ENCODE measurements around the gene HOXA1. TPM values are rescaled to one million over a fixed set of nuclear protein-coding genes. Genes with fewer than 3 reads are reported as not detected.
"Not testable (repeated sequence)": the region's sequence is repeated elsewhere in the genome, so short reads cannot be mapped to it uniquely, and the experiment has no call there.

HOXA1 gene
- total and polyA plus RNA-seq, 2 experiments from 2014 or later: 0.07 to 0.42 TPM

DNA sequence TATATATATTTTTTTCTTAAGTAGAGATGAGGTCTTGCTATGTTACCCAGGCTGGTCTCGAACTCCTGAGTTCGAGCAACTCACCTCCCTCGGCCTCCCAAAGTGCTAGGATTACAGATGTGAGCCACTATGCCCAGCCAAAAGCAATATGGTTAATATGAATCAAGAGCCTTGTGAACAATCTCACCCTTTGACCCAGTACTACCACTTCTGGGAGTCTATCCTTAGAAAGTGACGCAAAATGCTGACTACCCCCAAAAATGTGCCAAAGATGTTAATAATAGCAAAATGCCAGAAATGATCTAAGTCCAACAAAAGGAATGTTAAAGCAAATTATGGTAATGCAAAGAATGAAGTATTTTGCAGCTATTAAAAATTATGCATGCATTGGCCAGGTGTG lies 44.3 kb downstream of the HOXA1 start:
- no peak overlapping the region for H3K4me3 ChIP-seq
- TF ChIP-seq CTCF (IDR thresholded peaks at IDR 0.05; ENCODE audit: low read depth, low read length): no peak
- H3K27ac ChIP-seq: no peak overlapping the region
- no peaks in the 10 kb centered on the region for H3K36me3 ChIP-seq
- H3K9me3 ChIP-seq (ENCODE audit: low read depth): no peaks in the 10 kb centered on the region
- DNase-seq (ENCODE audit: low read depth in 1 of 2, low spot score in 1 of 2): no peak
- no peaks in the 10 kb centered on the region for H3K27me3 ChIP-seq
- H3K4me1 ChIP-seq (ENCODE audit: low read depth): no peaks in the 10 kb centered on the region

GRCh38 chr7:27048438-27048837 lies 47.4 kb downstream of the HOXA1 start:
- no peaks in the 10 kb centered on the region for H3K9me3 ChIP-seq (ENCODE audit: low read depth)
- no peaks in the 10 kb centered on the region for H3K27me3 ChIP-seq
- H3K4me1 ChIP-seq (ENCODE audit: low read depth): no peaks in the 10 kb centered on the region
- no peaks in the 10 kb centered on the region for H3K36me3 ChIP-seq
- no peak for TF ChIP-seq CTCF (IDR thresholded peaks at IDR 0.05; ENCODE audit: low read depth, low read length)
- H3K4me3 ChIP-seq: no peak overlapping the region
- H3K27ac ChIP-seq: no peak overlapping the region
- DNase-seq (ENCODE audit: low read depth in 1 of 2, low spot score in 1 of 2): no peak

DNA sequence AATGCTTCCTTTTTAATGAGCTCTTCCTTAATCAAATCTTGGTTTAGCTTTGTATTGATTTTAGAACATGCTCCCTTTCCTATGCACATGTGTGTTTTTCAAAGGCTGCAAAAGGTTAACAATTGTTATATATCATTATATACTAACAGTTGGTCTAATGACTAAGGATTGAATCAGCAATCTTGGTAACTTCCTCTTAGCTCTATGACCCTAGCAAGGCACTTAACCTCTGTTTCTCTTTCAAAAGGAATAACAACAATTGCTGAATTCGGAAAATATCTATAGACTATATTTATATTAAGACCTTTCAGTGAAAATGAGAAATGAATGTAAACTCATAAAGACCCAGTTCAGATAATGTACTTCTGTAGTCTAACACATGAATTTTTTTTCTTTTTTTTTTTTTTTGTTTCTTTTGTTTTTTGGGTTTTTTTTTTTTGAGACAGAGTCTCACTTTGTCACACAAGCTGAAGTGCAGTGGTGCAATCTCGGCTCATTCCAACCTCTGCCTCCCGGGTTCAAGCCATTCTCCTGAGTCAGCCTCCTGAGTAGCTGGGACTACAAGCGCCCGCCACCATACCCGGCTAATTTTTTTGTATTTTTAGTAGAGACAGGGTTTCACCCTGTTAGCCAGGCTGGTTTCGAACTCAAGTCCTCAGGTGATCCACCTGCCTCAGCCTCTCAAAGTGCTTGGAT lies 48.8 kb downstream of the HOXA1 start:
- DNase-seq (ENCODE audit: low read depth in 1 of 2, low spot score in 1 of 2): peak in 1 of 2 donors; percentile 29
- Histone ChIP-seq H3K9me3 (ENCODE audit: low read depth) (no peaks in the 10 kb centered on the region), H3K36me3 (no peaks in the 10 kb centered on the region), H3K27me3 (no peaks in the 10 kb centered on the region), H3K4me1 (ENCODE audit: low read depth) (no peaks in the 10 kb centered on the region), H3K4me3 (no peak overlapping the region), H3K27ac (no peak overlapping the region)
- no peak for TF ChIP-seq CTCF (IDR thresholded peaks at IDR 0.05; ENCODE audit: low read depth, low read length)

DNA sequence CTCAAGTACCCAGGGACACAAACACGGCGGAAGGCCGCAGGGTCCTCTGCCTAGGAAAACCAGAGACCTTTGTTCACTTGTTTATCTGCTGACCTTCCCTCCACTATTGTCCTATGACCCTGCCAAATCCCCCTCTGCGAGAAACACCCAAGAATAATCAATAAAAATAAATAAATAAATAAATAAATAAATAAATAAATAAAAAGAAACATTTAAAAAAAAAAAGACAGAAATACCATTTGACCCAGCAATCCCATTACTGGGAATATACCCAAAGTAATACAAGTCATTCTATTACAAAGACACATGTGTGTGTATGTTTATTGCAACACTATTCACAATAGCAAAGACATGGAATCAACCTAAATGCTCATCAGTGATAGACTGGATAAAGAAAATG lies 49.8 kb downstream of the HOXA1 start:
- not testable (repeated sequence) for DNase-seq (ENCODE audit: low read depth in 1 of 2, low spot score in 1 of 2); H3K4me1 ChIP-seq (ENCODE audit: low read depth); H3K4me3 ChIP-seq; H3K36me3 ChIP-seq; H3K9me3 ChIP-seq (ENCODE audit: low read depth); H3K27ac ChIP-seq; H3K27me3 ChIP-seq

- not testable (repeated sequence) for H3K27ac ChIP-seq; H3K27me3 ChIP-seq; DNase-seq (ENCODE audit: low read depth in 1 of 2, low spot score in 1 of 2); H3K9me3 ChIP-seq (ENCODE audit: low read depth); H3K36me3 ChIP-seq; H3K4me3 ChIP-seq; H3K4me1 ChIP-seq (ENCODE audit: low read depth)
Measured at GRCh38 chr7:27045066-27045465, 50.7 kb downstream of the HOXA1 start.

Other genes with a start within 250 kb of the HOXA1 start
- 0.81 and 1.2 TPM in 2 replicates for gene SKAP2, start 231.4 kb downstream of the HOXA1 start, total RNA-seq
- 1.2 and 2.8 TPM in 2 replicates for gene SKAP2, start 231.4 kb downstream of the HOXA1 start, polyA plus RNA-seq
- 0.27 and 0.53 TPM in 2 replicates for gene HOXA2, start 6.7 kb upstream of the HOXA1 start, total RNA-seq
- 0.12 and 0.34 TPM in 2 replicates for gene HOXA2, start 6.7 kb upstream of the HOXA1 start, polyA plus RNA-seq
- gene HOXA4, start 34.8 kb upstream of the HOXA1 start, total RNA-seq: 0.14 TPM in 1 of 2 replicates, not detected in the other
- 0.46 TPM in 1 of 2 replicates, not detected in the other for gene HOXA4, start 34.8 kb upstream of the HOXA1 start, polyA plus RNA-seq
- gene HOXA5, start 47.7 kb upstream of the HOXA1 start, total RNA-seq: not detected in 2 replicates
- not detected in 2 replicates for gene HOXA5, start 47.7 kb upstream of the HOXA1 start, polyA plus RNA-seq
- gene HOXA6, start 51.8 kb upstream of the HOXA1 start, total RNA-seq: not detected in 2 replicates
- gene HOXA6, start 51.8 kb upstream of the HOXA1 start, polyA plus RNA-seq: not detected in 2 replicates
- gene HOXA3, start 56.6 kb upstream of the HOXA1 start, total RNA-seq: 1.4 and 9.4 TPM in 2 replicates
- gene HOXA3, start 56.6 kb upstream of the HOXA1 start, polyA plus RNA-seq: 1.4 TPM in 2 replicates
- gene HOXA7, start 60.7 kb upstream of the HOXA1 start, total RNA-seq: not detected in 2 replicates
- not detected in 2 replicates for gene HOXA7, start 60.7 kb upstream of the HOXA1 start, polyA plus RNA-seq
- gene HOXA9, start 69.5 kb upstream of the HOXA1 start, total RNA-seq: not detected in 2 replicates
- not detected in 2 replicates for gene HOXA9, start 69.5 kb upstream of the HOXA1 start, polyA plus RNA-seq
- not detected in 2 replicates for gene HOXA10, start 78.3 kb upstream of the HOXA1 start, total RNA-seq
- not detected in 2 replicates for gene HOXA10, start 78.3 kb upstream of the HOXA1 start, polyA plus RNA-seq
- not detected in 2 replicates for gene HOXA11, start 89.2 kb upstream of the HOXA1 start, total RNA-seq
- not detected in 2 replicates for gene HOXA11, start 89.2 kb upstream of the HOXA1 start, polyA plus RNA-seq
- not detected in 2 replicates for gene HOXA13, start 104.1 kb upstream of the HOXA1 start, total RNA-seq
- not detected in 2 replicates for gene HOXA13, start 104.1 kb upstream of the HOXA1 start, polyA plus RNA-seq
- gene EVX1, start 146.8 kb upstream of the HOXA1 start, total RNA-seq: not detected in 2 replicates
- gene EVX1, start 146.8 kb upstream of the HOXA1 start, polyA plus RNA-seq: not detected in 2 replicates

All from cardiac muscle cell (in vitro differentiated cells and primary cell).